ENCODE results near the gene FDXR. TPM values are rescaled to one million over a fixed set of nuclear protein-coding genes. Genes with fewer than 3 reads are reported as not detected.
"Not testable (repeated sequence)": the region's sequence is repeated elsewhere in the genome, so short reads cannot be mapped to it uniquely, and the experiment has no call there.

The FDXR gene
- total and polyA plus RNA-seq, 2 donors: 8.2 to 14.1 TPM

GRCh38 chr17:74917430-74917829 is 44.6 kb upstream of the FDXR start:
- DNase-seq (ENCODE audit: low read depth in 6 of 9, low spot score in 9 of 9): no peak
- WGBS: 48% methylated on average over 10 of the region's 10 CpGs
- no peak overlapping the region for H3K27ac ChIP-seq (ENCODE audit: low read depth in 1 of 2, low read length in 1 of 2)
- peaks cover 6 to 55% of the 10 kb centered on the region in 2 donors for H3K27me3 ChIP-seq (ENCODE audit: control insufficient read depth in 2 of 2, insufficient read depth in 1 of 2, low read length in 1 of 2)
- no peak overlapping the region for H3K4me3 ChIP-seq (ENCODE audit: low read length in 2 of 2)
- no peaks in the 10 kb centered on the region for H3K36me3 ChIP-seq (ENCODE audit: control insufficient read depth in 2 of 2, insufficient read depth in 2 of 2, low read length in 1 of 2)
- H3K9me3 ChIP-seq (ENCODE audit: control insufficient read depth in 2 of 2, insufficient read depth in 1 of 2, low read length in 1 of 2): peaks cover 0 to 3% of the 10 kb centered on the region in 2 donors
- no peaks in the 10 kb centered on the region for H3K4me1 ChIP-seq (ENCODE audit: control insufficient read depth in 2 of 2, insufficient read depth in 2 of 2, low read length in 2 of 2)

- Histone ChIP-seq H3K27me3 (ENCODE audit: control insufficient read depth in 2 of 2, insufficient read depth in 1 of 2, low read length in 1 of 2) (peaks cover 5 to 48% of the 10 kb centered on the region in 2 donors), H3K36me3 (ENCODE audit: control insufficient read depth in 2 of 2, insufficient read depth in 2 of 2, low read length in 1 of 2) (no peaks in the 10 kb centered on the region), H3K9me3 (ENCODE audit: control insufficient read depth in 2 of 2, insufficient read depth in 1 of 2, low read length in 1 of 2) (peaks cover 0 to 3% of the 10 kb centered on the region in 2 donors), H3K4me1 (ENCODE audit: control insufficient read depth in 2 of 2, insufficient read depth in 2 of 2, low read length in 2 of 2) (no peaks in the 10 kb centered on the region), H3K27ac (ENCODE audit: low read depth in 1 of 2, low read length in 1 of 2) (no peak overlapping the region), H3K4me3 (ENCODE audit: low read length in 2 of 2) (no peak overlapping the region)
- DNase-seq (ENCODE audit: low read depth in 6 of 9, low spot score in 9 of 9): no peak
- WGBS: 92% methylated on average over 11 of the region's 11 CpGs
Measured at GRCh38 chr17:74916851-74917199, 44.0 kb upstream of the FDXR start.

- Histone ChIP-seq H3K27me3 (ENCODE audit: control insufficient read depth in 2 of 2, insufficient read depth in 1 of 2, low read length in 1 of 2) (peaks cover 5 to 43% of the 10 kb centered on the region in 2 donors), H3K4me3 (ENCODE audit: low read length in 2 of 2) (no peak overlapping the region), H3K9me3 (ENCODE audit: control insufficient read depth in 2 of 2, insufficient read depth in 1 of 2, low read length in 1 of 2) (peaks cover 0 to 3% of the 10 kb centered on the region in 2 donors), H3K36me3 (ENCODE audit: control insufficient read depth in 2 of 2, insufficient read depth in 2 of 2, low read length in 1 of 2) (no peaks in the 10 kb centered on the region), H3K27ac (ENCODE audit: low read depth in 1 of 2, low read length in 1 of 2) (no peak overlapping the region), H3K4me1 (ENCODE audit: control insufficient read depth in 2 of 2, insufficient read depth in 2 of 2, low read length in 2 of 2) (no peaks in the 10 kb centered on the region)
- no peak for DNase-seq (ENCODE audit: low read depth in 6 of 9, low spot score in 9 of 9)
- 94% methylated on average over 13 of the region's 13 CpGs for WGBS
Measured at GRCh38 chr17:74916136-74916850, 43.5 kb upstream of the FDXR start.

GRCh38 chr17:74911423-74911822 is 38.6 kb upstream of the FDXR start:
- not testable (repeated sequence) for H3K4me3 ChIP-seq (ENCODE audit: low read length in 2 of 2); H3K4me1 ChIP-seq (ENCODE audit: control insufficient read depth in 2 of 2, insufficient read depth in 2 of 2, low read length in 2 of 2); H3K27me3 ChIP-seq (ENCODE audit: control insufficient read depth in 2 of 2, insufficient read depth in 1 of 2, low read length in 1 of 2); H3K9me3 ChIP-seq (ENCODE audit: control insufficient read depth in 2 of 2, insufficient read depth in 1 of 2, low read length in 1 of 2); DNase-seq (ENCODE audit: low read depth in 6 of 9, low spot score in 9 of 9); H3K27ac ChIP-seq (ENCODE audit: low read depth in 1 of 2, low read length in 1 of 2); H3K36me3 ChIP-seq (ENCODE audit: control insufficient read depth in 2 of 2, insufficient read depth in 2 of 2, low read length in 1 of 2)
- WGBS: 94% methylated on average over 8 of the region's 8 CpGs

GRCh38 chr17:74909097-74909496 is 36.3 kb upstream of the FDXR start:
- not testable (repeated sequence) for H3K27me3 ChIP-seq (ENCODE audit: control insufficient read depth in 2 of 2, insufficient read depth in 1 of 2, low read length in 1 of 2); H3K27ac ChIP-seq (ENCODE audit: low read depth in 1 of 2, low read length in 1 of 2); H3K4me3 ChIP-seq (ENCODE audit: low read length in 2 of 2); DNase-seq (ENCODE audit: low read depth in 6 of 9, low spot score in 9 of 9); H3K4me1 ChIP-seq (ENCODE audit: control insufficient read depth in 2 of 2, insufficient read depth in 2 of 2, low read length in 2 of 2); H3K36me3 ChIP-seq (ENCODE audit: control insufficient read depth in 2 of 2, insufficient read depth in 2 of 2, low read length in 1 of 2); H3K9me3 ChIP-seq (ENCODE audit: control insufficient read depth in 2 of 2, insufficient read depth in 1 of 2, low read length in 1 of 2)
- 85% methylated on average over 4 of the region's 4 CpGs for WGBS

GRCh38 chr17:74907012-74907411 is 34.2 kb upstream of the FDXR start:
- Histone ChIP-seq H3K4me1 (ENCODE audit: control insufficient read depth in 2 of 2, insufficient read depth in 2 of 2, low read length in 2 of 2) (no peaks in the 10 kb centered on the region), H3K9me3 (ENCODE audit: control insufficient read depth in 2 of 2, insufficient read depth in 1 of 2, low read length in 1 of 2) (no peaks in the 10 kb centered on the region), H3K36me3 (ENCODE audit: control insufficient read depth in 2 of 2, insufficient read depth in 2 of 2, low read length in 1 of 2) (no peaks in the 10 kb centered on the region), H3K27me3 (ENCODE audit: control insufficient read depth in 2 of 2, insufficient read depth in 1 of 2, low read length in 1 of 2) (peaks cover 0 to 20% of the 10 kb centered on the region in 2 donors), H3K4me3 (ENCODE audit: low read length in 2 of 2) (no peak overlapping the region), H3K27ac (ENCODE audit: low read depth in 1 of 2, low read length in 1 of 2) (no peak overlapping the region)
- DNase-seq (ENCODE audit: low read depth in 6 of 9, low spot score in 9 of 9): no peak
- 97% methylated on average over 34 of the region's 34 CpGs for WGBS

- not testable (repeated sequence) for H3K9me3 ChIP-seq (ENCODE audit: control insufficient read depth in 2 of 2, insufficient read depth in 1 of 2, low read length in 1 of 2); H3K4me1 ChIP-seq (ENCODE audit: control insufficient read depth in 2 of 2, insufficient read depth in 2 of 2, low read length in 2 of 2); DNase-seq (ENCODE audit: low read depth in 6 of 9, low spot score in 9 of 9); H3K36me3 ChIP-seq (ENCODE audit: control insufficient read depth in 2 of 2, insufficient read depth in 2 of 2, low read length in 1 of 2); H3K4me3 ChIP-seq (ENCODE audit: low read length in 2 of 2); H3K27ac ChIP-seq (ENCODE audit: low read depth in 1 of 2, low read length in 1 of 2)
- peaks cover 0 to 22% of the 10 kb centered on the region in 2 donors for H3K27me3 ChIP-seq (ENCODE audit: control insufficient read depth in 2 of 2, insufficient read depth in 1 of 2, low read length in 1 of 2)
- WGBS: 77% methylated on average over 6 of the region's 6 CpGs
Measured at GRCh38 chr17:74906214-74906793, 33.5 kb upstream of the FDXR start.

- Histone ChIP-seq H3K36me3 (ENCODE audit: control insufficient read depth in 2 of 2, insufficient read depth in 2 of 2, low read length in 1 of 2) (no peaks in the 10 kb centered on the region), H3K27me3 (ENCODE audit: control insufficient read depth in 2 of 2, insufficient read depth in 1 of 2, low read length in 1 of 2) (peaks cover 0 to 32% of the 10 kb centered on the region in 2 donors), H3K27ac (ENCODE audit: low read depth in 1 of 2, low read length in 1 of 2) (no peak overlapping the region), H3K4me1 (ENCODE audit: control insufficient read depth in 2 of 2, insufficient read depth in 2 of 2, low read length in 2 of 2) (no peaks in the 10 kb centered on the region), H3K9me3 (ENCODE audit: control insufficient read depth in 2 of 2, insufficient read depth in 1 of 2, low read length in 1 of 2) (no peaks in the 10 kb centered on the region), H3K4me3 (ENCODE audit: low read length in 2 of 2) (no peak overlapping the region)
- no peak for DNase-seq (ENCODE audit: low read depth in 6 of 9, low spot score in 9 of 9)
- WGBS: 90% methylated on average over 7 of the region's 7 CpGs
Measured at GRCh38 chr17:74904687-74905409, 32.1 kb upstream of the FDXR start.

- H3K27me3 ChIP-seq (ENCODE audit: control insufficient read depth in 2 of 2, insufficient read depth in 1 of 2, low read length in 1 of 2): peaks cover 0 to 35% of the 10 kb centered on the region in 2 donors
- 83% methylated on average over 6 of the region's 6 CpGs for whole genome bisulfite sequencing
- DNase-seq (ENCODE audit: low read depth in 6 of 9, low spot score in 9 of 9): no peak
- H3K4me1 ChIP-seq (ENCODE audit: control insufficient read depth in 2 of 2, insufficient read depth in 2 of 2, low read length in 2 of 2): no peaks in the 10 kb centered on the region
- no peaks in the 10 kb centered on the region for H3K9me3 ChIP-seq (ENCODE audit: control insufficient read depth in 2 of 2, insufficient read depth in 1 of 2, low read length in 1 of 2)
- H3K4me3 ChIP-seq (ENCODE audit: low read length in 2 of 2): no peak overlapping the region
- H3K36me3 ChIP-seq (ENCODE audit: control insufficient read depth in 2 of 2, insufficient read depth in 2 of 2, low read length in 1 of 2): no peaks in the 10 kb centered on the region
- no peak overlapping the region for H3K27ac ChIP-seq (ENCODE audit: low read depth in 1 of 2, low read length in 1 of 2)
Measured at GRCh38 chr17:74903671-74904070, 30.9 kb upstream of the FDXR start.
